ENCODE results near the gene RARB. TPM values are rescaled to one million over a fixed set of nuclear protein-coding genes. Genes with fewer than 3 reads are reported as not detected.

The RARB gene
- total and polyA plus RNA-seq, 3 donors from 2014 or later, result 0.63 to 1.5 (median 0.99) TPM

- Histone ChIP-seq H3K9me3 (no peaks in the 10 kb centered on the region), H3K36me3 (ENCODE audit: low read depth, missing control alignments) (no peaks in the 10 kb centered on the region), H3K4me3 (no peak overlapping the region), H3K27ac (no peak overlapping the region), H3K27me3 (no peaks in the 10 kb centered on the region), H3K4me1 (no peaks in the 10 kb centered on the region)
- DNase-seq, result no peak
- no peak for TF ChIP-seq POLR2A (IDR thresholded peaks at IDR 0.05)
- no peak for TF ChIP-seq CTCF (IDR thresholded peaks at IDR 0.05)
- intact Hi-C loops (cut with DNase I; ENCODE audit: low total_unique reads), result no loop called here
- WGBS, 2 donors, result 78 to 81% methylated on average over 4 of the region's 4 CpGs
These were observed 17.4 kb upstream of the RARB start for GRCh38 chr3:25410703-25411102.

- H3K4me3 ChIP-seq, result no peak overlapping the region
- no peak for DNase-seq
- H3K27me3 ChIP-seq, result no peaks in the 10 kb centered on the region
- H3K27ac ChIP-seq, result no peak overlapping the region
- intact Hi-C loops (cut with DNase I; ENCODE audit: low total_unique reads), result no loop called here
- no peaks in the 10 kb centered on the region for H3K4me1 ChIP-seq
- H3K36me3 ChIP-seq (ENCODE audit: low read depth, missing control alignments), result no peaks in the 10 kb centered on the region
- TF ChIP-seq CTCF (IDR thresholded peaks at IDR 0.05) (no peak), POLR2A (IDR thresholded peaks at IDR 0.05) (no peak)
- no peaks in the 10 kb centered on the region for H3K9me3 ChIP-seq
These were observed 15.8 kb upstream of the RARB start for GRCh38 chr3:25412269-25412668.

GRCh38 chr3:25416176-25416575 is 11.9 kb upstream of the RARB start:
- WGBS, 2 donors, result 87 to 88% methylated on average over 6 of the region's 6 CpGs
- Histone ChIP-seq H3K4me3 (no peak overlapping the region), H3K4me1 (no peaks in the 10 kb centered on the region), H3K27me3 (no peaks in the 10 kb centered on the region), H3K9me3 (no peaks in the 10 kb centered on the region), H3K36me3 (ENCODE audit: low read depth, missing control alignments) (no peaks in the 10 kb centered on the region), H3K27ac (no peak overlapping the region)
- DNase-seq, result no peak
- intact Hi-C loops (cut with DNase I; ENCODE audit: low total_unique reads), result no loop called here
- TF ChIP-seq POLR2A (IDR thresholded peaks at IDR 0.05) (no peak), CTCF (IDR thresholded peaks at IDR 0.05) (no peak)

- Histone ChIP-seq H3K4me1 (no peaks in the 10 kb centered on the region), H3K9me3 (no peaks in the 10 kb centered on the region), H3K27me3 (no peaks in the 10 kb centered on the region), H3K27ac (no peak overlapping the region), H3K4me3 (no peak overlapping the region), H3K36me3 (ENCODE audit: low read depth, missing control alignments) (no peaks in the 10 kb centered on the region)
- intact Hi-C loops (cut with DNase I; ENCODE audit: low total_unique reads), result no loop called here
- DNase-seq, result no peak
- WGBS, 2 donors, result 89 to 95% methylated on average over 1 of the region's 1 CpG
- TF ChIP-seq CTCF (IDR thresholded peaks at IDR 0.05), result no peak
- TF ChIP-seq POLR2A (IDR thresholded peaks at IDR 0.05), result no peak
These were observed 9.5 kb upstream of the RARB start for GRCh38 chr3:25418596-25418995.

DNA sequence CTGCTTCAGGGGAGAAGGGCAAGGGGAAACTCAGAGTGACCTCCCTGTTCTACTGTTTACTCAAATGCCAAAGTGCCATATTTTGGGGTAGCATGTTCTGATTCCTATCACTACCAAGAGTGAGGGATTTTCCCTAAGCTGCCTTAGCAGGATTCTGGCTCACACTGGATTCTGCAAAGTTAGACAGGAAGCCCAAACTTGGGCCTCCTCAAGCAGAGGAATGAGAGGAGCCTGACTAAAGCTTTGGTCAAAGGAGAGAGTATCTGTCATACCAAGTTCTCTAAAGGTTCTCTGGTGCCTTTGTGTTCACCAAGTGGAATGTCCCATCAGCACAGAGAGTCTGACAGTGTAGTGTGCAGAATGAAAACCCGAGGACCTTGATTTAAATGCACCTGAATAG is 8.8 kb upstream of the RARB start:
- H3K4me1 ChIP-seq, result no peaks in the 10 kb centered on the region
- no peaks in the 10 kb centered on the region for H3K36me3 ChIP-seq (ENCODE audit: low read depth, missing control alignments)
- no peaks in the 10 kb centered on the region for H3K9me3 ChIP-seq
- no peak for DNase-seq
- 81 to 86% methylated on average over 1 of the region's 1 CpG for WGBS, 2 donors
- intact Hi-C loops (cut with DNase I; ENCODE audit: low total_unique reads), result no loop called here
- no peak overlapping the region for H3K27ac ChIP-seq
- no peaks in the 10 kb centered on the region for H3K27me3 ChIP-seq
- no peak overlapping the region for H3K4me3 ChIP-seq
- TF ChIP-seq POLR2A (IDR thresholded peaks at IDR 0.05) (no peak), CTCF (IDR thresholded peaks at IDR 0.05) (no peak)
